ENCODE measurements around the gene FGD2. TPM values are rescaled to one million over a fixed set of nuclear protein-coding genes. Genes with fewer than 3 reads are reported as not detected.

The FGD2 gene
- total RNA-seq, 1 experiment from 2014 or later: 0.10 TPM

DNA sequence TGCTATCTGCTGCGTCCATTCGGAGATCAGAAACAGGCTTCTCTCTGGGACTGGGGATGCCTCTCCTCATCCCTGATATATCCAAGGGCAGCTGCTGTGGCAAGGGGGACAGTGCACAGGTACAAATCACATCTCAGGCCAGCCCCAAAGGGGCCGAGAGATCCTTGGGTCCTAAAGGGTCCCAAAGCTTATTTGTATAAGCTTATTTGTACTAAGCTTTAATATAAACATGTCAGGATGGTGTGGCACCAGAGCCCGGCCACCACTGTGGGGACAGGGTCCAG, 45.3 kb downstream of the FGD2 start:
- RAD21 ChIA-PET (ENCODE audit: low non-redundant PET in 1 of 2, low total read pairs in 2 of 2, uncharacterized antibody in 2 of 2, unreplicated experiment in 2 of 2): interaction anchor here (0.6 to 3.2 kb wide), 6 partner anchors 17 to 160 kb away, joined by 3 to 25 read pairs (median 5); partner anchors contain the start of gene PIM1 (in 2 of the 2)
- BruUV-seq (replicated peaks): no TSS peak
- intact Hi-C loops (cut with micrococcal nuclease): loop anchor here (1.0 kb wide), 3 partner anchors 32 to 160 kb away; no protein-coding TSS in a partner anchor
- Histone ChIP-seq H3K4me3 (replicated peaks in 1 of 2; ENCODE audit: low read depth in 1 of 2, low read length in 2 of 2) (no peak overlapping the region), H3K9me3 (ENCODE audit: control insufficient read depth in 1 of 2, insufficient read depth in 1 of 2, low read depth in 1 of 2, low read length in 2 of 2) (no peaks in the 10 kb centered on the region), H2AFZ (ENCODE audit: low read depth, low read length, poor library complexity, severe bottlenecking) (no peak overlapping the region), H3K9me2 (ENCODE audit: insufficient read depth) (no peaks in the 10 kb centered on the region), H3K4me2 (ENCODE audit: low read length) (no peak overlapping the region), H3K9ac (ENCODE audit: low read length) (no peak overlapping the region), H4K20me1 (ENCODE audit: insufficient read depth) (no peaks in the 10 kb centered on the region), H3K4me1 (ENCODE audit: control insufficient read depth in 1 of 2, insufficient read depth in 2 of 2, low read length in 2 of 2) (peaks cover 3 to 33% of the 10 kb centered on the region in 2 experiments), H3K27me3 (ENCODE audit: insufficient read depth, low read length) (no peaks in the 10 kb centered on the region), H3K36me3 (ENCODE audit: control insufficient read depth in 1 of 2, insufficient read depth in 2 of 2, low read length in 2 of 2) (no peaks in the 10 kb centered on the region), H3K27ac (ENCODE audit: low read depth, low read length) (no peak overlapping the region), H3K79me2 (ENCODE audit: insufficient read depth, low read length) (no peaks in the 10 kb centered on the region)
- TF ChIP-seq ZNF274 (IDR thresholded peaks at IDR 0.05; ENCODE audit: low read depth, low read length) (no peak), RAD21 (IDR thresholded peaks at IDR 0.05; ENCODE audit: low read depth) (no peak), ZFX (IDR thresholded peaks at IDR 0.05) (no peak), POLR2A (IDR thresholded peaks at IDR 0.05; ENCODE audit: borderline replicate concordance, extremely low read depth, insufficient read depth, insufficient read length) (no peak), EGR1 (IDR thresholded peaks at IDR 0.05; ENCODE audit: low read depth) (no peak), EZH2phosphoT487 (IDR thresholded peaks at IDR 0.05; ENCODE audit: borderline replicate concordance) (no peak), POLR2AphosphoS5 (IDR thresholded peaks at IDR 0.05; ENCODE audit: low read depth, low read length) (no peak), ELF1 (IDR thresholded peaks at IDR 0.05; ENCODE audit: borderline replicate concordance, low read depth) (no peak)
- TF ChIP-seq, protein P1, sequence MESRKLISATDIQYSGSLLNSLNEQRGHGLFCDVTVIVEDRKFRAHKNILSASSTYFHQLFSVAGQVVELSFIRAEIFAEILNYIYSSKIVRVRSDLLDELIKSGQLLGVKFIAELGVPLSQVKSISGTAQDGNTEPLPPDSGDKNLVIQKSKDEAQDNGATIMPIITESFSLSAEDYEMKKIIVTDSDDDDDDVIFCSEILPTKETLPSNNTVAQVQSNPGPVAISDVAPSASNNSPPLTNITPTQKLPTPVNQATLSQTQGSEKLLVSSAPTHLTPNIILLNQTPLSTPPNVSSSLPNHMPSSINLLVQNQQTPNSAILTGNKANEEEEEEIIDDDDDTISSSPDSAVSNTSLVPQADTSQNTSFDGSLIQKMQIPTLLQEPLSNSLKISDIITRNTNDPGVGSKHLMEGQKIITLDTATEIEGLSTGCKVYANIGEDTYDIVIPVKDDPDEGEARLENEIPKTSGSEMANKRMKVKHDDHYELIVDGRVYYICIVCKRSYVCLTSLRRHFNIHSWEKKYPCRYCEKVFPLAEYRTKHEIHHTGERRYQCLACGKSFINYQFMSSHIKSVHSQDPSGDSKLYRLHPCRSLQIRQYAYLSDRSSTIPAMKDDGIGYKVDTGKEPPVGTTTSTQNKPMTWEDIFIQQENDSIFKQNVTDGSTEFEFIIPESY (IDR thresholded peaks at IDR 0.05; ENCODE audit: extremely low read depth, insufficient replicate concordance, low read length): no peak
- TF ChIP-seq, protein P2, sequence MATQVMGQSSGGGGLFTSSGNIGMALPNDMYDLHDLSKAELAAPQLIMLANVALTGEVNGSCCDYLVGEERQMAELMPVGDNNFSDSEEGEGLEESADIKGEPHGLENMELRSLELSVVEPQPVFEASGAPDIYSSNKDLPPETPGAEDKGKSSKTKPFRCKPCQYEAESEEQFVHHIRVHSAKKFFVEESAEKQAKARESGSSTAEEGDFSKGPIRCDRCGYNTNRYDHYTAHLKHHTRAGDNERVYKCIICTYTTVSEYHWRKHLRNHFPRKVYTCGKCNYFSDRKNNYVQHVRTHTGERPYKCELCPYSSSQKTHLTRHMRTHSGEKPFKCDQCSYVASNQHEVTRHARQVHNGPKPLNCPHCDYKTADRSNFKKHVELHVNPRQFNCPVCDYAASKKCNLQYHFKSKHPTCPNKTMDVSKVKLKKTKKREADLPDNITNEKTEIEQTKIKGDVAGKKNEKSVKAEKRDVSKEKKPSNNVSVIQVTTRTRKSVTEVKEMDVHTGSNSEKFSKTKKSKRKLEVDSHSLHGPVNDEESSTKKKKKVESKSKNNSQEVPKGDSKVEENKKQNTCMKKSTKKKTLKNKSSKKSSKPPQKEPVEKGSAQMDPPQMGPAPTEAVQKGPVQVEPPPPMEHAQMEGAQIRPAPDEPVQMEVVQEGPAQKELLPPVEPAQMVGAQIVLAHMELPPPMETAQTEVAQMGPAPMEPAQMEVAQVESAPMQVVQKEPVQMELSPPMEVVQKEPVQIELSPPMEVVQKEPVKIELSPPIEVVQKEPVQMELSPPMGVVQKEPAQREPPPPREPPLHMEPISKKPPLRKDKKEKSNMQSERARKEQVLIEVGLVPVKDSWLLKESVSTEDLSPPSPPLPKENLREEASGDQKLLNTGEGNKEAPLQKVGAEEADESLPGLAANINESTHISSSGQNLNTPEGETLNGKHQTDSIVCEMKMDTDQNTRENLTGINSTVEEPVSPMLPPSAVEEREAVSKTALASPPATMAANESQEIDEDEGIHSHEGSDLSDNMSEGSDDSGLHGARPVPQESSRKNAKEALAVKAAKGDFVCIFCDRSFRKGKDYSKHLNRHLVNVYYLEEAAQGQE (IDR thresholded peaks at IDR 0.05; ENCODE audit: low read depth): no peak
- ATAC-seq (no peak), DNase-seq (ENCODE audit: low read depth, low spot score) (no peak)
- POLR2A ChIA-PET: interaction anchor here (1.3 kb wide), 2 partner anchors 120 to 121 kb away, joined by 4 to 5 read pairs; no protein-coding TSS in a partner anchor
- CTCF ChIA-PET: interaction anchor here (0.9 to 3.0 kb wide), 10 partner anchors 9 to 160 kb away, joined by 3 to 52 read pairs (median 7); partner anchors contain the start of gene PIM1
